GM23338 (cell line): Measurements from ENCODE around the gene VPS8. TPM values are rescaled to one million over a fixed set of nuclear protein-coding genes. Genes with fewer than 3 reads are reported as not detected.

Experiments
- ATAC-seq: fragments of 200-7000 bp; cut with Tn5 transposase; 3 replicates; pipeline ENCODE4 v1.9.1; 2020
- DNase-seq: peaks from one replicate; pipeline ENCODE4 v3.0.0-alpha.2; 2015; ENCODE audit warnings: low spot score
- H2AFZ ChIP-seq: fragments of 200-600 bp; sonication (generic); 2 replicates; pipeline ENCODE4 v1.8.0; 2016; ENCODE audit warnings: antibody characterized with exemption, mild to moderate bottlenecking, moderate library complexity
- H3F3A ChIP-seq: fragments of 200-600 bp; sonication (generic); replicated peaks from 2 replicates; pipeline ENCODE4 v1.8.0; 2017; ENCODE audit warnings: antibody characterized with exemption, mixed run types, low read depth
- H3K27ac ChIP-seq: fragments of 200-600 bp; sonication (generic); 2 replicates; pipeline ENCODE4 v1.6.1; 2016; ENCODE audit warnings: low read depth
- H3K27me3 ChIP-seq: fragments of 200-600 bp; sonication (generic); 2 replicates; pipeline ENCODE4 v1.8.0; 2016; ENCODE audit warnings: mild to moderate bottlenecking, mixed run types, moderate library complexity; ENCODE audit not compliant: insufficient read depth
- H3K36me3 ChIP-seq: fragments of 200-600 bp; sonication (generic); 2 replicates; pipeline ENCODE4 v1.8.0; 2016; ENCODE audit warnings: mild to moderate bottlenecking; ENCODE audit not compliant: insufficient read depth
- H3K4me1 ChIP-seq: fragments of 200-600 bp; sonication (generic); 2 replicates; pipeline ENCODE4 v1.8.0; 2016; ENCODE audit warnings: mild to moderate bottlenecking, moderate library complexity; ENCODE audit not compliant: insufficient read depth
- H3K4me2 ChIP-seq: fragments of 200-600 bp; sonication (generic); 2 replicates; pipeline ENCODE4 v1.7.1; 2017; ENCODE audit warnings: mixed run types
- H3K4me3 ChIP-seq: fragments of 200-600 bp; sonication (generic); 2 replicates; pipeline ENCODE4 v1.6.1; 2016; ENCODE audit warnings: mixed run types
- H3K79me2 ChIP-seq: fragments of 200-600 bp; sonication (generic); replicated peaks from 2 replicates; pipeline ENCODE4 v1.8.0; 2017; ENCODE audit warnings: mild to moderate bottlenecking; ENCODE audit not compliant: insufficient read depth
- H3K9me2 ChIP-seq: fragments of 200-600 bp; sonication (generic); 2 replicates; pipeline ENCODE4 v1.8.0; 2017; ENCODE audit not compliant: insufficient read depth
- H4K20me1 ChIP-seq: fragments of 200-600 bp; sonication (generic); replicated peaks from 2 replicates; pipeline ENCODE4 v1.8.0; 2017; ENCODE audit warnings: mild to moderate bottlenecking; ENCODE audit not compliant: insufficient read depth
- H3K27ac Mint-ChIP-seq: 2 replicates; pipeline ENCODE4 v1.8.0; 2020; ENCODE audit warnings: inconsistent platforms, mild to moderate bottlenecking, moderate library complexity, mixed read lengths
- H3K27me3 Mint-ChIP-seq: 3 replicates; pipeline ENCODE4 v1.8.0; 2022; ENCODE audit warnings: low read depth, mild to moderate bottlenecking, moderate library complexity, mixed read lengths, inconsistent platforms; ENCODE audit not compliant: insufficient read depth, poor library complexity
- H3K36me3 Mint-ChIP-seq: 3 replicates; pipeline ENCODE4 v1.8.0; 2021; ENCODE audit warnings: low read depth, mild to moderate bottlenecking, inconsistent platforms, moderate library complexity, mixed read lengths
- H3K4me1 Mint-ChIP-seq: 3 replicates; pipeline ENCODE4 v1.8.0; 2020; ENCODE audit warnings: mild to moderate bottlenecking, inconsistent platforms, mixed read lengths
- H3K4me3 Mint-ChIP-seq: 3 replicates; pipeline ENCODE4 v1.8.0; 2021; ENCODE audit warnings: moderate library complexity, mild to moderate bottlenecking, inconsistent platforms, mixed read lengths
- H3K9me3 Mint-ChIP-seq: 3 replicates; pipeline ENCODE4 v1.8.0; 2020; ENCODE audit warnings: moderate library complexity, mild to moderate bottlenecking, inconsistent platforms, mixed read lengths
- CTCF ChIP-seq, 2 experiments: fragments of 200-600 bp in 1 of 2; sonication (generic) in 1 of 2; conservative IDR thresholded peaks; 2 replicates each; pipeline versions ENCODE4 v1.5.1 to v1.6.1; 2016 to 2017; ENCODE audit warnings: antibody characterized with exemption in 2 of 2, low read depth in 2 of 2, mild to moderate bottlenecking in 2 of 2, moderate library complexity in 1 of 2
- ETS1 ChIP-seq: IDR thresholded peaks from 2 replicates; pipeline ENCODE4 v1.6.1; 2016; ENCODE audit warnings: antibody characterized with exemption
- EZH2 ChIP-seq: fragments of 200-600 bp; sonication (generic); IDR thresholded peaks from one replicate; pipeline ENCODE4 v1.8.0; 2017; ENCODE audit warnings: antibody characterized with exemption, mild to moderate bottlenecking, low read depth; ENCODE audit not compliant: unreplicated experiment
- EZH2phosphoT487 ChIP-seq: fragments of 200-600 bp; sonication (generic); IDR thresholded peaks from one replicate; pipeline ENCODE4 v1.8.1; 2018; ENCODE audit warnings: antibody characterized with exemption; ENCODE audit not compliant: unreplicated experiment
- NANOG ChIP-seq: IDR thresholded peaks from 2 replicates; pipeline ENCODE4 v1.6.1; 2016; ENCODE audit warnings: antibody characterized with exemption, borderline replicate concordance
- POLR2AphosphoS5 ChIP-seq: IDR thresholded peaks from 2 replicates; pipeline ENCODE4 v1.6.1; 2016; ENCODE audit warnings: antibody characterized with exemption, low read depth
- REST ChIP-seq: IDR thresholded peaks from one replicate; pipeline ENCODE4 v1.6.1; 2018; ENCODE audit warnings: antibody characterized with exemption; ENCODE audit not compliant: unreplicated experiment
- polyA plus RNA-seq: library from polyadenylated mRNA; unstranded; fragments of >200 nt; fragmentation: Nextera tagmentation; extraction: Ambion mirVana; gene quantifications from 2 replicates; pipeline ENCODE4 v1.2.1, GENCODE V29; 2016
- total RNA-seq: library from RNA; depleted of rRNA; stranded (reverse); fragments of >200 nt; shearing (Covaris generic); gene quantifications from 2 replicates; pipeline ENCODE4 v1.2.3, GENCODE V29; 2014

The VPS8 gene
- total and polyA plus RNA-seq, 2 experiments from 2014 or later, result 17.3 to 45.5 TPM

- no peaks in the 10 kb centered on the region for H3F3A ChIP-seq
- H3K4me3 ChIP-seq, result no peak overlapping the region
- no peaks in the 10 kb centered on the region for H3K27me3 ChIP-seq
- H3K9me2 ChIP-seq, result no peaks in the 10 kb centered on the region
- Mint-ChIP-seq H3K27ac (no peak overlapping the region), H3K9me3 (no peaks in the 10 kb centered on the region), H3K27me3 (peaks cover 4% of the 10 kb centered on the region), H3K36me3 (peaks cover 31% of the 10 kb centered on the region; the same call in 2 of the 3 replicates), H3K4me3 (no peak overlapping the region), H3K4me1 (peaks cover 9% of the 10 kb centered on the region)
- H3K79me2 ChIP-seq, result no peaks in the 10 kb centered on the region
- peaks cover 8% of the 10 kb centered on the region; the same call in 1 of the 2 replicates for H3K4me1 ChIP-seq
- peak; percentile 43 for DNase-seq
- peaks cover 3% of the 10 kb centered on the region; the same call in 1 of the 2 replicates for H3K36me3 ChIP-seq
- H3K4me2 ChIP-seq, result no peak overlapping the region
- ATAC-seq, result peak; percentile 77
- H2AFZ ChIP-seq, result no peak overlapping the region
- no peak overlapping the region for H3K27ac ChIP-seq
- no peaks in the 10 kb centered on the region for H4K20me1 ChIP-seq
- TF ChIP-seq ETS1, result no peak
- TF ChIP-seq NANOG, result no peak
- no peak for TF ChIP-seq REST
- TF ChIP-seq POLR2AphosphoS5, result no peak
- TF ChIP-seq EZH2, result no peak
- TF ChIP-seq CTCF (conservative IDR thresholded peaks at IDR 0.05; ENCODE audit: low read depth in 2 of 2), result peak; percentile 36 to 48
These were observed 237.7 kb downstream of the VPS8 start for GRCh38 chr3:185049710-185050109.

GRCh38 chr3:185051801-185052200 lies 239.8 kb downstream of the VPS8 start:
- H2AFZ ChIP-seq, result no peak overlapping the region
- TF ChIP-seq ETS1 (no peak), EZH2phosphoT487 (no peak)
- H3K27ac Mint-ChIP-seq, result no peak overlapping the region
- H3K79me2 ChIP-seq, result no peaks in the 10 kb centered on the region
- no peaks in the 10 kb centered on the region for H3K4me1 ChIP-seq
- H4K20me1 ChIP-seq, result no peaks in the 10 kb centered on the region
- H3K4me3 ChIP-seq, result no peak overlapping the region
- H3K36me3 ChIP-seq, result peaks cover 3% of the 10 kb centered on the region; the same call in 1 of the 2 replicates
- no peak overlapping the region for H3K27ac ChIP-seq
- H3K27me3 Mint-ChIP-seq, result peaks cover 5% of the 10 kb centered on the region
- no peaks in the 10 kb centered on the region for H3K9me2 ChIP-seq
- H3K4me1 Mint-ChIP-seq, result peaks cover 4% of the 10 kb centered on the region
- H3K4me2 ChIP-seq, result no peak overlapping the region
- peaks cover 41% of the 10 kb centered on the region for H3K36me3 Mint-ChIP-seq
- no peaks in the 10 kb centered on the region for H3K27me3 ChIP-seq
- H3K9me3 Mint-ChIP-seq, result peaks cover 2% of the 10 kb centered on the region; the same call in 2 of the 3 replicates
- DNase-seq (no peak), ATAC-seq (no peak)
- H3K4me3 Mint-ChIP-seq, result no peak overlapping the region
- H3F3A ChIP-seq, result no peaks in the 10 kb centered on the region
